ENCODE measurements around the gene PLB1. TPM values are rescaled to one million over a fixed set of nuclear protein-coding genes. Genes with fewer than 3 reads are reported as not detected.

Gene PLB1
- total RNA-seq, 1 experiment from 2014 or later = 0.91 TPM

GRCh38 chr2:28506112-28506910 lies 10.5 kb downstream of the PLB1 start:
- Mint-ChIP-seq H3K36me3 (ENCODE audit: insufficient read depth, unreplicated experiment) (no peaks in the 10 kb centered on the region), H3K9me3 (ENCODE audit: unreplicated experiment) (no peaks in the 10 kb centered on the region), H3K4me3 (ENCODE audit: unreplicated experiment) (no peak overlapping the region), H3K27me3 (ENCODE audit: insufficient read depth, unreplicated experiment) (no peaks in the 10 kb centered on the region), H3K27ac (ENCODE audit: low read depth, unreplicated experiment) (no peak overlapping the region), H3K4me1 (ENCODE audit: insufficient read depth, unreplicated experiment) (peaks cover 8% of the 10 kb centered on the region)
- POLR2A ChIA-PET = interaction anchor here (0.8 to 1.1 kb wide), 2 partner anchors 13 to 204 kb away, joined by 3 read pairs; no protein-coding TSS in a partner anchor
- no peak for DNase-seq (ENCODE audit: unreplicated experiment)
- no peak for TF ChIP-seq CTCF (IDR thresholded peaks at IDR 0.05; ENCODE audit: unreplicated experiment)
- CTCF ChIA-PET = interaction anchor here (1.2 kb wide), 1 partner anchor 14 kb away, joined by 3 read pairs; no protein-coding TSS in a partner anchor
- BruUV-seq (replicated peaks) = no TSS peak
- intact Hi-C loops (cut with micrococcal nuclease) = no loop called here

- peak overlapping the region; percentile 52 for H3K27ac Mint-ChIP-seq (ENCODE audit: low read depth, unreplicated experiment)
- CTCF ChIA-PET = interaction anchor here (0.6 to 1.2 kb wide), 2 partner anchors 16 to 211 kb away, joined by 3 to 4 read pairs; no protein-coding TSS in a partner anchor
- POLR2A ChIA-PET = interaction anchor here (0.5 to 0.6 kb wide), 2 partner anchors 9 to 444 kb away, joined by 3 read pairs; no protein-coding TSS in a partner anchor
- H3K9me3 Mint-ChIP-seq (ENCODE audit: unreplicated experiment) = peaks cover 12% of the 10 kb centered on the region
- H3K27me3 Mint-ChIP-seq (ENCODE audit: insufficient read depth, unreplicated experiment) = peaks cover 1% of the 10 kb centered on the region
- intact Hi-C loops (cut with micrococcal nuclease) = no loop called here
- no peak overlapping the region for H3K4me3 Mint-ChIP-seq (ENCODE audit: unreplicated experiment)
- TF ChIP-seq CTCF (IDR thresholded peaks at IDR 0.05; ENCODE audit: unreplicated experiment) = no peak
- peaks cover 8% of the 10 kb centered on the region for H3K4me1 Mint-ChIP-seq (ENCODE audit: insufficient read depth, unreplicated experiment)
- DNase-seq (ENCODE audit: unreplicated experiment) = peak; percentile 83
- BruUV-seq (replicated peaks) = no TSS peak
- H3K36me3 Mint-ChIP-seq (ENCODE audit: insufficient read depth, unreplicated experiment) = no peaks in the 10 kb centered on the region
These were observed 12.2 kb downstream of the PLB1 start for GRCh38 chr2:28507796-28508764.

GRCh38 chr2:28509361-28509760 lies 13.5 kb downstream of the PLB1 start:
- no TSS peak for BruUV-seq (replicated peaks)
- DNase-seq (ENCODE audit: unreplicated experiment) = no peak
- peaks cover 12% of the 10 kb centered on the region for H3K9me3 Mint-ChIP-seq (ENCODE audit: unreplicated experiment)
- no peak overlapping the region for H3K27ac Mint-ChIP-seq (ENCODE audit: low read depth, unreplicated experiment)
- H3K36me3 Mint-ChIP-seq (ENCODE audit: insufficient read depth, unreplicated experiment) = no peaks in the 10 kb centered on the region
- H3K4me1 Mint-ChIP-seq (ENCODE audit: insufficient read depth, unreplicated experiment) = peaks cover 8% of the 10 kb centered on the region
- ChIA-PET POLR2A (no interaction called here), CTCF (no interaction called here)
- TF ChIP-seq CTCF (IDR thresholded peaks at IDR 0.05; ENCODE audit: unreplicated experiment) = no peak
- H3K27me3 Mint-ChIP-seq (ENCODE audit: insufficient read depth, unreplicated experiment) = peaks cover 11% of the 10 kb centered on the region
- intact Hi-C loops (cut with micrococcal nuclease) = no loop called here
- H3K4me3 Mint-ChIP-seq (ENCODE audit: unreplicated experiment) = no peak overlapping the region

GRCh38 chr2:28510184-28510583 lies 14.3 kb downstream of the PLB1 start:
- Mint-ChIP-seq H3K27me3 (ENCODE audit: insufficient read depth, unreplicated experiment) (peaks cover 11% of the 10 kb centered on the region), H3K36me3 (ENCODE audit: insufficient read depth, unreplicated experiment) (no peaks in the 10 kb centered on the region), H3K4me3 (ENCODE audit: unreplicated experiment) (no peak overlapping the region), H3K4me1 (ENCODE audit: insufficient read depth, unreplicated experiment) (peaks cover 8% of the 10 kb centered on the region), H3K27ac (ENCODE audit: low read depth, unreplicated experiment) (no peak overlapping the region), H3K9me3 (ENCODE audit: unreplicated experiment) (peaks cover 12% of the 10 kb centered on the region)
- no TSS peak for BruUV-seq (replicated peaks)
- intact Hi-C loops (cut with micrococcal nuclease) = no loop called here
- ChIA-PET POLR2A (no interaction called here), CTCF (interaction anchor here (0.7 kb wide), 1 partner anchor 58 kb away, joined by 3 read pairs; no protein-coding TSS in a partner anchor)
- no peak for TF ChIP-seq CTCF (IDR thresholded peaks at IDR 0.05; ENCODE audit: unreplicated experiment)
- peak; percentile 40 for DNase-seq (ENCODE audit: unreplicated experiment)
